ENCODE measurements around the gene BAZ2B. TPM values are rescaled to one million over a fixed set of nuclear protein-coding genes. Genes with fewer than 3 reads are reported as not detected.

BAZ2B gene
- total RNA-seq, 1 experiment from 2014 or later: 47.6 TPM

GRCh38 chr2:159432610-159433009, 183.7 kb downstream of the BAZ2B start:
- no peak for TF ChIP-seq CTCF (conservative IDR thresholded peaks at IDR 0.05; ENCODE audit: low read depth, low read length)
- no peak for TF ChIP-seq EZH2 (IDR thresholded peaks at IDR 0.05; ENCODE audit: borderline replicate concordance, low read depth, low read length, poor library complexity, severe bottlenecking)
- H3K4me3 ChIP-seq (ENCODE audit: low read depth, low read length, poor library complexity, severe bottlenecking): no peak overlapping the region
- H3K36me3 ChIP-seq (ENCODE audit: insufficient read depth, low read length, poor library complexity, severe bottlenecking): peaks cover 5% of the 10 kb centered on the region
- ChIA-PET POLR2A (ENCODE audit: low non-redundant PET) (no interaction called here), CTCF (no interaction called here)
- BruUV-seq (replicated peaks): no TSS peak
- no peaks in the 10 kb centered on the region for H3K27me3 ChIP-seq (replicated peaks; ENCODE audit: insufficient read depth, low read depth, low read length, poor library complexity)
- H3K4me1 ChIP-seq (ENCODE audit: insufficient read depth, low read length, poor library complexity, severe bottlenecking): peaks cover 2% of the 10 kb centered on the region
- no peak overlapping the region for H3K27ac ChIP-seq (ENCODE audit: low read depth, low read length, poor library complexity, severe bottlenecking)
- intact Hi-C loops (cut with micrococcal nuclease; ENCODE audit: unreplicated experiment): no loop called here
- DNase-seq (ENCODE audit: low spot score): no peak
- H3K9me3 ChIP-seq (ENCODE audit: low read depth, low read length, poor library complexity, severe bottlenecking): no peaks in the 10 kb centered on the region

- H3K9me3 ChIP-seq (ENCODE audit: low read depth, low read length, poor library complexity, severe bottlenecking): no peaks in the 10 kb centered on the region
- CTCF ChIA-PET: no interaction called here
- no TSS peak for BruUV-seq (replicated peaks)
- no peak overlapping the region for H3K4me3 ChIP-seq (ENCODE audit: low read depth, low read length, poor library complexity, severe bottlenecking)
- intact Hi-C loops (cut with micrococcal nuclease; ENCODE audit: unreplicated experiment): no loop called here
- no peak overlapping the region for H3K27ac ChIP-seq (ENCODE audit: low read depth, low read length, poor library complexity, severe bottlenecking)
- H3K36me3 ChIP-seq (ENCODE audit: insufficient read depth, low read length, poor library complexity, severe bottlenecking): no peaks in the 10 kb centered on the region
- H3K27me3 ChIP-seq (replicated peaks; ENCODE audit: insufficient read depth, low read depth, low read length, poor library complexity): no peaks in the 10 kb centered on the region
- POLR2A ChIA-PET (ENCODE audit: low non-redundant PET): no interaction called here
- H3K4me1 ChIP-seq (ENCODE audit: insufficient read depth, low read length, poor library complexity, severe bottlenecking): peaks cover 14% of the 10 kb centered on the region
- DNase-seq (ENCODE audit: low spot score): peak; percentile 68
- no peak for TF ChIP-seq EZH2 (IDR thresholded peaks at IDR 0.05; ENCODE audit: borderline replicate concordance, low read depth, low read length, poor library complexity, severe bottlenecking)
Measured at GRCh38 chr2:159427048-159427447, 189.3 kb downstream of the BAZ2B start.

GRCh38 chr2:159419403-159419802, 196.9 kb downstream of the BAZ2B start:
- TF ChIP-seq EZH2 (IDR thresholded peaks at IDR 0.05; ENCODE audit: borderline replicate concordance, low read depth, low read length, poor library complexity, severe bottlenecking) (no peak), CTCF (conservative IDR thresholded peaks at IDR 0.05; ENCODE audit: low read depth, low read length) (no peak)

GRCh38 chr2:159411460-159411859, 204.9 kb downstream of the BAZ2B start:
- Histone ChIP-seq H3K4me3 (ENCODE audit: low read depth, low read length, poor library complexity, severe bottlenecking) (no peak overlapping the region), H3K27ac (ENCODE audit: low read depth, low read length, poor library complexity, severe bottlenecking) (no peak overlapping the region), H3K4me1 (ENCODE audit: insufficient read depth, low read length, poor library complexity, severe bottlenecking) (no peaks in the 10 kb centered on the region), H3K27me3 (replicated peaks; ENCODE audit: insufficient read depth, low read depth, low read length, poor library complexity) (no peaks in the 10 kb centered on the region), H3K36me3 (ENCODE audit: insufficient read depth, low read length, poor library complexity, severe bottlenecking) (peaks cover 7% of the 10 kb centered on the region), H3K9me3 (ENCODE audit: low read depth, low read length, poor library complexity, severe bottlenecking) (no peaks in the 10 kb centered on the region)
- BruUV-seq (replicated peaks): no TSS peak
- no peak for DNase-seq (ENCODE audit: low spot score)
- no peak for TF ChIP-seq CTCF (conservative IDR thresholded peaks at IDR 0.05; ENCODE audit: low read depth, low read length)
- no peak for TF ChIP-seq EZH2 (IDR thresholded peaks at IDR 0.05; ENCODE audit: borderline replicate concordance, low read depth, low read length, poor library complexity, severe bottlenecking)
- POLR2A ChIA-PET (ENCODE audit: low non-redundant PET): no interaction called here
- intact Hi-C loops (cut with micrococcal nuclease; ENCODE audit: unreplicated experiment): no loop called here
- CTCF ChIA-PET: no interaction called here

More at GRCh38 chr2:159419403-159419802, 196.9 kb downstream of the BAZ2B start:
- no peak overlapping the region for H3K27ac ChIP-seq (ENCODE audit: low read depth, low read length, poor library complexity, severe bottlenecking)
- DNase-seq (ENCODE audit: low spot score): no peak
- H3K4me1 ChIP-seq (ENCODE audit: insufficient read depth, low read length, poor library complexity, severe bottlenecking): no peaks in the 10 kb centered on the region
- no peaks in the 10 kb centered on the region for H3K27me3 ChIP-seq (replicated peaks; ENCODE audit: insufficient read depth, low read depth, low read length, poor library complexity)
- no peaks in the 10 kb centered on the region for H3K36me3 ChIP-seq (ENCODE audit: insufficient read depth, low read length, poor library complexity, severe bottlenecking)
- no TSS peak for BruUV-seq (replicated peaks)
- intact Hi-C loops (cut with micrococcal nuclease; ENCODE audit: unreplicated experiment): no loop called here
- H3K4me3 ChIP-seq (ENCODE audit: low read depth, low read length, poor library complexity, severe bottlenecking): no peak overlapping the region
- POLR2A ChIA-PET (ENCODE audit: low non-redundant PET): no interaction called here
- no peaks in the 10 kb centered on the region for H3K9me3 ChIP-seq (ENCODE audit: low read depth, low read length, poor library complexity, severe bottlenecking)
- CTCF ChIA-PET: no interaction called here
